ENCODE data around the gene ABCC12. TPM values are rescaled to one million over a fixed set of nuclear protein-coding genes. Genes with fewer than 3 reads are reported as not detected.

ABCC12 gene
- total RNA-seq, 2 donors from 2014 or later: not detected

- Histone ChIP-seq H3K27me3 (no peaks in the 10 kb centered on the region), H3K36me3 (no peaks in the 10 kb centered on the region), H3K4me3 (no peak overlapping the region), H3K27ac (no peak overlapping the region), H3K9ac (ENCODE audit: low read depth in 2 of 2, low read length in 2 of 2) (no peak overlapping the region), H3K4me1 (no peaks in the 10 kb centered on the region), H3K9me3 (no peaks in the 10 kb centered on the region)
- TF ChIP-seq CTCF (IDR thresholded peaks at IDR 0.05): no peak
- intact Hi-C loops (cut with DNase I): no loop called here
- DNase-seq: no peak
Measured at GRCh38 chr16:48131201-48131935, 24.4 kb downstream of the ABCC12 start.

- no peaks in the 10 kb centered on the region for H3K9me3 ChIP-seq
- intact Hi-C loops (cut with DNase I): no loop called here
- H3K9ac ChIP-seq (ENCODE audit: low read depth in 2 of 2, low read length in 2 of 2): no peak overlapping the region
Measured at GRCh38 chr16:48129926-48130325, 25.9 kb downstream of the ABCC12 start.

GRCh38 chr16:48128769-48129168 lies 27.0 kb downstream of the ABCC12 start:
- no peak for DNase-seq
- no peak for TF ChIP-seq CTCF (IDR thresholded peaks at IDR 0.05)
- Histone ChIP-seq H3K4me3 (no peak overlapping the region), H3K9me3 (no peaks in the 10 kb centered on the region), H3K9ac (ENCODE audit: low read depth in 2 of 2, low read length in 2 of 2) (no peak overlapping the region), H3K27me3 (no peaks in the 10 kb centered on the region), H3K27ac (no peak overlapping the region), H3K36me3 (no peaks in the 10 kb centered on the region), H3K4me1 (no peaks in the 10 kb centered on the region)
- intact Hi-C loops (cut with DNase I): no loop called here

More at GRCh38 chr16:48129926-48130325, 25.9 kb downstream of the ABCC12 start:
- TF ChIP-seq CTCF (IDR thresholded peaks at IDR 0.05): no peak
- no peaks in the 10 kb centered on the region for H3K27me3 ChIP-seq
- DNase-seq: no peak
- H3K4me3 ChIP-seq: no peak overlapping the region
- H3K27ac ChIP-seq: no peak overlapping the region
- no peaks in the 10 kb centered on the region for H3K36me3 ChIP-seq
- H3K4me1 ChIP-seq: no peaks in the 10 kb centered on the region

GRCh38 chr16:48126801-48127644 lies 28.8 kb downstream of the ABCC12 start:
- Histone ChIP-seq H3K27me3 (no peaks in the 10 kb centered on the region), H3K9ac (ENCODE audit: low read depth in 2 of 2, low read length in 2 of 2) (no peak overlapping the region), H3K9me3 (no peaks in the 10 kb centered on the region), H3K4me1 (no peaks in the 10 kb centered on the region), H3K4me3 (no peak overlapping the region), H3K27ac (no peak overlapping the region), H3K36me3 (no peaks in the 10 kb centered on the region)
- TF ChIP-seq CTCF (IDR thresholded peaks at IDR 0.05): no peak
- no peak for DNase-seq
- intact Hi-C loops (cut with DNase I): no loop called here

GRCh38 chr16:48125888-48126287 lies 29.9 kb downstream of the ABCC12 start:
- H3K36me3 ChIP-seq: no peaks in the 10 kb centered on the region
- H3K4me3 ChIP-seq: no peak overlapping the region
- H3K27me3 ChIP-seq: no peaks in the 10 kb centered on the region
- DNase-seq: no peak
- intact Hi-C loops (cut with DNase I): no loop called here
- H3K4me1 ChIP-seq: no peaks in the 10 kb centered on the region
- TF ChIP-seq CTCF (IDR thresholded peaks at IDR 0.05): no peak
- no peaks in the 10 kb centered on the region for H3K9me3 ChIP-seq
- no peak overlapping the region for H3K9ac ChIP-seq (ENCODE audit: low read depth in 2 of 2, low read length in 2 of 2)
- no peak overlapping the region for H3K27ac ChIP-seq
